K562 (cell line): ENCODE results near the gene JUP. TPM values are rescaled to one million over a fixed set of nuclear protein-coding genes. Genes with fewer than 3 reads are reported as not detected.

Source experiments
- ARID1B ChIP-seq: fragments of 450-650 bp; IDR thresholded peaks from 2 replicates; pipeline ENCODE4 v1.6.1; 2016; ENCODE audit warnings: antibody characterized with exemption, mild to moderate bottlenecking, inconsistent platforms
- EZH2 ChIP-seq: IDR thresholded peaks from 2 replicates; pipeline ENCODE4 v1.6.1; 2012; ENCODE audit warnings: low read depth, mild to moderate bottlenecking, inconsistent platforms, low read length, borderline replicate concordance
- FOXA3 ChIP-seq, 2 experiments: fragments of 450-650 bp in 1 of 2; sonication (generic) in 1 of 2; formaldehyde crosslinking; IDR thresholded peaks in 1 of 2; conservative IDR thresholded peaks in 1 of 2; 2 replicates each; pipeline versions ENCODE4 v1.4.0 to v1.8.0; 2020 to 2022; ENCODE audit warnings: mild to moderate bottlenecking in 2 of 2, missing genetic modification reagents in 1 of 2
- GTF2B ChIP-seq: IDR thresholded peaks from 2 replicates; pipeline ENCODE4 v1.6.1; 2011; ENCODE audit not compliant: insufficient read length; ENCODE audit errors: extremely low read depth
- HDAC6 ChIP-seq: IDR thresholded peaks from 2 replicates; pipeline ENCODE4 v1.6.1; 2012; ENCODE audit warnings: low read depth, mild to moderate bottlenecking, control low read depth, inconsistent platforms, low read length, moderate library complexity
- HINFP ChIP-seq: fragments of 450-650 bp; conservative IDR thresholded peaks from 2 replicates; pipeline ENCODE4 v1.6.1; 2016; ENCODE audit warnings: missing genetic modification characterization, low read depth, mild to moderate bottlenecking, control low read depth, missing compliant biosample characterization
- HOMEZ ChIP-seq: fragments of 250-450 bp; sonication (Bioruptor Pico); IDR thresholded peaks from 2 replicates; pipeline ENCODE4 v1.4.0; 2020; ENCODE audit warnings: mild to moderate bottlenecking, moderate library complexity
- PBX2 ChIP-seq, 2 experiments: IDR thresholded peaks in 1 of 2; conservative IDR thresholded peaks in 1 of 2; 2 replicates each; pipeline ENCODE4 v1.6.1; 2016; ENCODE audit warnings: low read depth in 2 of 2, mild to moderate bottlenecking in 1 of 2, missing compliant biosample characterization in 1 of 2, missing genetic modification characterization in 1 of 2, moderate library complexity in 1 of 2
- RBM22 ChIP-seq: fragments of 200-400 bp; formaldehyde crosslinking; IDR thresholded peaks from 2 replicates; pipeline ENCODE4 v1.6.1; 2018; ENCODE audit warnings: low read length, low read depth; ENCODE audit not compliant: poor library complexity, severe bottlenecking
- RFX5 ChIP-seq: IDR thresholded peaks from 2 replicates; pipeline ENCODE4 v1.6.1; 2011; ENCODE audit warnings: low read depth, mild to moderate bottlenecking, improper control_type of control experiment, low read length
- SREBF1 ChIP-seq: fragments of 150-350 bp; IDR thresholded peaks from 2 replicates; pipeline ENCODE4 v1.6.1; 2014; ENCODE audit warnings: antibody characterized with exemption, low read depth, low read length, borderline replicate concordance
- SRF ChIP-seq, 2 experiments: fragments of 250-450, 450-650 bp in 1 of 2; sonication (Bioruptor Pico) in 1 of 2; sonication (generic) in 1 of 2; formaldehyde crosslinking; IDR thresholded peaks; 2 replicates each; pipeline versions ENCODE4 v1.5.0 to v1.5.1; 2020 to 2022; ENCODE audit warnings: mild to moderate bottlenecking in 1 of 2, missing genetic modification reagents in 1 of 2
- ZKSCAN1 ChIP-seq: fragments of 150-350 bp; IDR thresholded peaks from 2 replicates; pipeline ENCODE4 v1.6.1; 2016; ENCODE audit warnings: low read depth, low read length
- ZNF121 ChIP-seq: sonication (generic); formaldehyde crosslinking; conservative IDR thresholded peaks from 2 replicates; pipeline ENCODE4 v1.8.0; 2022; ENCODE audit warnings: missing genetic modification reagents
- ZNF766 ChIP-seq: fragments of 200-800 bp; sonication (Bioruptor generic); conservative IDR thresholded peaks from 2 replicates; pipeline ENCODE4 v1.6.1; 2016; ENCODE audit warnings: missing genetic modification characterization, missing compliant biosample characterization
- ZNF77 ChIP-seq: fragments of 250-450 bp; sonication (Bioruptor Pico); IDR thresholded peaks from 2 replicates; pipeline ENCODE4 v1.5.0; 2020
- ZNF780A ChIP-seq: fragments of 250-450 bp; sonication (Bioruptor Pico); IDR thresholded peaks from 2 replicates; pipeline ENCODE4 v1.5.0; 2021; ENCODE audit warnings: mild to moderate bottlenecking
- polyA plus RNA-seq, 8 experiments: library from polyadenylated mRNA; depleted of rRNA in 4 of 8; stranded (reverse) in 5 of 8; unstranded in 3 of 8; fragments of >200 nt; fragmentation: Nextera tagmentation in 2 of 8; fragmentation: Illumina TruSeq in 1 of 8; extraction: Ambion mirVana in 2 of 8; extraction: Trizol in 1 of 8; gene quantifications; 2 replicates each; pipeline versions ENCODE4 v1.2.1 to v1.2.3, GENCODE V29; 2011 to 2014; ENCODE audit warnings: inconsistent platforms in 1 of 8, missing spikeins in 1 of 8
- total RNA-seq, 7 experiments: library from RNA; depleted of rRNA in 6 of 7; stranded (reverse); fragments of >200 nt in 6 of 7; fragmentation: Illumina TruSeq in 2 of 7; extraction: Trizol in 2 of 7; gene quantifications; 2 replicates each; pipeline versions ENCODE4 v1.2.1 to v1.2.3, GENCODE V29; 2011 to 2021; ENCODE audit warnings: low replicate concordance in 1 of 7

Gene JUP
- total and polyA plus RNA-seq, 9 of the 15 experiments (the other 6 are each of a cell fraction or from before 2014, with no cell fraction given): 6.4 to 177 (median 31.2) TPM

- TF ChIP-seq ZNF121 (CRISPR knock-in tag): peak; percentile 86
- peak; percentile 66 for TF ChIP-seq RBM22
- TF ChIP-seq HINFP: peak; percentile 84; the same call in 1 of the 2 replicates
- no peak for TF ChIP-seq ZKSCAN1
- TF ChIP-seq PBX2 (CRISPR knock-in tag; IDR thresholded peaks at IDR 0.05; ENCODE audit: low read depth): peak; percentile 94
- peak; percentile 100 for TF ChIP-seq PBX2 (tag; conservative IDR thresholded peaks at IDR 0.05; ENCODE audit: low read depth)
- 0 out of 4 replicates have a peak, but pooled peaks of 1 of the 2 experiments have one; percentile 37 for TF ChIP-seq SRF (CRISPR knock-in tag; IDR thresholded peaks at IDR 0.05)
- no peak for TF ChIP-seq GTF2B
- no peak for TF ChIP-seq ZNF780A (CRISPR knock-in tag)
- TF ChIP-seq ZNF766 (CRISPR knock-in tag): 0 out of 2 replicates have a peak, but pooled peaks have one; percentile 38
- TF ChIP-seq ARID1B: no peak
- TF ChIP-seq HDAC6: no peak
- no peak for TF ChIP-seq ZNF77 (CRISPR knock-in tag)
- TF ChIP-seq EZH2: no peak
- TF ChIP-seq RFX5: no peak
- no peak for TF ChIP-seq FOXA3 (CRISPR knock-in tag; conservative IDR thresholded peaks at IDR 0.05 in 1 of 2, IDR thresholded peaks at IDR 0.05 in 1 of 2)
- no peak for TF ChIP-seq HOMEZ (CRISPR knock-in tag)
- no peak for TF ChIP-seq SREBF1
These were observed at the start of gene JUP (continued) for GRCh38 chr17:41786227-41787020.
